Hematopoietic multipotent progenitor cell treated with erythropoietin and hydrocortisone succinate and interleukin-3 and kit ligand, for 4 days (in vitro differentiated cells): Measurements from ENCODE around the gene SNX8.

Experiments used
- DNase-seq: peaks from one replicate; pipeline ENCODE4 v3.0.0-alpha.2; 2015

Gene SNX8

DNA sequence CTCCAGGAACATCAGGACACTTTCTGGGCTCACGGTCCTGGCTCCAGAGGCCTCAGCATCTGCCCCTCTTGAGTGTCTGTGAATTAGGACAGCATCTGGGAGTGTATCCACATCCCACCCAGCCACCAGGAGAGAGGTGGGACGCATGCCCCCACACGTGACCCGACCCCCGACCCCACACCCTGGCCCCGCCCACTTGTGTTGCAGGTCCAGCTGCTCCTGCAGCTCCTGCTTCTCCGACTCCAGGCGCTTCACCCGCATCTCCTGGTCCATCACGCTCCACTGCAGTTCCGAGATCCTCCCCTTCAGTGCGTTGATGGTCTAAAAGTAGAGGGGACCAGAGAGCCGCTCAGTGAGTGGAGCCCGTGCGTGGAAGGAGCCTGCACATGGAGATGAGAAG lies 95.1 kb downstream of the SNX8 start:
- no peak for DNase-seq

DNA sequence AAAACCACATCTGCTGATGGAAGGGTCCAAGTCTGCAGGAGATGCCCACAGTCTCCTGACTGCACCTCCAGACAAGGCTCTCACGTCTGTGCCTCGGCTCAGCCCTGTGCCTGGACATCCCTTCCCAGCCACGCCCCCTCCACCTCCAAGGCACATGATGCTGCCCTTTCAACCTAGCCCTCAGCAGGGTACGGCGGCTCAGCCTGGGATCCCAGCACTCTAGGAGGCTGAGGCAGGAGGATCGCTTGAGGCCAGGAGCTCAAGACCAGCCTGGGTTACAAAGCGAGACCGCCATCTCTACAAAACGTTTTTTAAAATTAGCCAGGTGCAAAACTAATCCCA lies 95.8 kb downstream of the SNX8 start:
- no peak for DNase-seq

DNA sequence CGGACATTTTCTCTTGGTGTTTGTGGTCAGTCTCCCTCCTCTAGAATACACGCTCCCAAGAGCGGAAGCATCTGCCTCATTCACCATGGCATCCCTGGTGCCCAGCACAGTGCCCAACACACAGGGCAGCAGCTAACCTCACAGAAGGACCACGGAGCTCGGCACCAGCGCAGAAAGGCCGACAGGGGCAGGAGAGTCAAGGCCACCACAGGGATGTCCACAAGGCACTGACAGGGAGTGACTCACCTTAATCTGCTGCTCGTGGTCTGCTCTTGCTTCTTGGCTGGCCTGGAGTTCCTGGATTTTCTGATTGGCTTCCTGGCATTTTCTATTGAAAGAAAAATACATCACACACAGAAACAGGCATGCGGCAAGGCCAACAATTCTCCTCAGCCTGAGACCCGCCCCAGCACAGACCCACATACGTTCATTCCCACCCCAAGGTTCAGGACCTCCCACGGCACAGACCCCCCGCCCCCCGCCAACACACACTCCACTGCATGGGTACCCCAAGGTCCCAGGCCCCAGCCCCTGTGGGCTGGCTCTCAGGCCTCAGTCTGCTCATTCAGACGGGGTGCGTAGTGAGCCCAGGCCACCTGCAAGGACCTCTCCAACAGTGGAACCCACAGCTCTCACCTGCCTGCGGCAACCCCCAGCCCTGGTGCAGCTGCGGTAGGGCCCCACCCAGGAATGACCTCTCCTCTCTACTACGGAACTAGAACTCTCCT lies 96.4 kb downstream of the SNX8 start:
- DNase-seq, result no peak

DNA sequence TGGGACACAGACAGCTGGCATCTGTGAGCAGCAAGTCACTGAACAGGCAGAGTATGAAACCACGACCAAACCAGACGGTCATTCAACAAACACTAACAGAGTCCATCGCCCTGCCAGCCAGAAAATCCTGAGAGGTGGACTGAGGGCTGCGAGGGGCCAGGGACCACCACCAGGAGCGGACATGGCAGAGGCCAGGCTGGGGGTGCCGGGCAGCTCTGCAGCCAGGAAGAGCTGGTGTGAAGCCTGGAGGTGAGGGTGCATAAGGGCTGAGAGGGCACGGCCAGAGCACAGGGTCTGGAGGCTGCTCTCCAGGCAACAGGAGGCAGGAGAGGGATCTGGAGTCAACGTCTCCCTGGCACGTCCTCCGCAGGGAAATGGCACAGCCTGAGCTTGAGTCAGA lies 97.0 kb downstream of the SNX8 start:
- no peak for DNase-seq

DNA sequence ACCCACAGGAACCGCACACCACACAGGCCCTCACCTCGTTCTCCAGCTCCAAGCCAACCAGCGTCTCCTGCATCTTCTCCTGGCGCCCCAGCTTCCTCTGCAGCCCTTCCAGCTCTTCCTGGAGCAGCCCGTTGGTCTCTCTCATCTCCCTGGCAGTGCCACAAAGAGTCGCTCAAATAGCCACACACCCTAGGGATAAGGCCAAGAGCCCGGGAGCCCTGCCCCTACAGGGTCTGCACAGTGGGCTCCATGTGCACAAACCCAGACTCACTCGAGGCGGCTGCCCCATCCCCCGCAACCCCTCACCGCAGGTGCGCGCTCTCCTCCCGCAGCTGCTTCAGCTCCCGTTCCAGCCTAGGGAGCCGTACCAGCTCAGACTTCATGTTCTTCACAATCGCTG lies 98.4 kb downstream of the SNX8 start:
- DNase-seq, result no peak

DNA sequence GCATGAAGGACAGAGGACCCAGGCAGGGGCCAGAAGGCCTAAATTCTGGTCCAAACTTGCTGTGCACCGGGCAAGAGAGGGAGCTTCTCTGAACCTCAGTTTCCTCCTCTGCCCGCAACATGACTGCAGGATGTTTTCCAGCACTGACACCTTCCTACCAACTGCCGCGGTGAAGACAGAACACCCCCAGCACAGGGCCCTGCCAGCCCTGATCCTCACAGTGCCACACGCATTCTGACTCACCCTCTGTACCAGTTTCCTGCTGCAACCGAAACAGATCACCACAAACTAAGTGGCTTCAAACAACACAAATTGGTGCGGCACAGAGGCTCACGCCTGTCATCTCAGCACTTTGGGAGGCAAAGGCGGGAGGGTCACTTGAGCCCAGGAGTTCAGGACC lies 99.6 kb downstream of the SNX8 start:
- DNase-seq, result peak; percentile 27

DNA sequence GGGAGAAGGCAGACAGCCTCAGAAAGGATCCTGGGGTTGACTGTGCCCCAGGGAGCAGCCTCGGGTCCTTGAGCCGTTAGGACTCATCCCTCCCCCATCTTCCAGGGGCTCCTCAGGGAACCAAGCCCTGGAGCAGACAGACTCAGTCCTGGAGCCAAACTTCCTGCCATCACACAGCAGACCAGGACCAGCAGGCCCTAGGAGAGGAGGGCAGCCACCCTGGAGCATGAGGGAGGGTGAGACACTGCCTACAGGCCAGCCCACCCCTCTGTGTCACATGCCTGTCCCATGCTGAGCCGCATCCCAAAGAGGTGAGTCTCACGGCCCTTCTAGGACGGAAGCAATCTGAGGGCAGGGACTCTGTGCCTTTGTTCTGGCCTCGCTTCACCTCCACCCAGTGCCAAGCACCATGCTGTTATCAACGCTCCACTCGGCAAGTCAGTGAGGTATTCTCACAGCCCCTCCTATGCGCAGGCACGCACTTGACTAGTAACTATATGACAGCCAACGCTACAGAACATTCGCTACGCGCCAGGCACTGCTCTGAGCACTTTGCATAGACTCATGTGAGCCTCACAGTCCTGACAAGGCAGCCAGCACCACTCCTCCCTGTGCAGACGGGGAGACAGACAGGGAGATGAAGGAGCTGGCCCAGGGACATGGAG lies 100.6 kb downstream of the SNX8 start:
- no peak for DNase-seq

DNA sequence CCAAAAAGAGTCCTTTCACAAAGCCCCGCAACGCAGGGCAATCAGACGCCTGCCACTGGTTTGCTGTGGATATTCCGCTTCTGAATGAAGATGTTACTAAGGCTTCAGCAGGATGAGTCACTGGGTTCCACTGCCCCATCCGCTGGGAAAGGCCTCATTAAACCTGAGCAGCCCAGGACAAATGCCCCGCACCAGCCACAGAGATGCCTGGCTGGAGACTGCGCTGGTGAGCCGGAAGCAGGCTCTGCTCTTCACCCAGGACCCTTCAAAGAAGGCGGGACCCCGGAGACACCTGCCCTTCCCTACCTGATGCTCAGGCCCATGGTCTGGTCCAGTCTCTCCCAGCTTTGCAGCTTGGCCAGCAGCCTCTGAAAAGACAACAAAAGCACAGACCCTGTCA lies 101.3 kb downstream of the SNX8 start:
- DNase-seq, result no peak

DNA sequence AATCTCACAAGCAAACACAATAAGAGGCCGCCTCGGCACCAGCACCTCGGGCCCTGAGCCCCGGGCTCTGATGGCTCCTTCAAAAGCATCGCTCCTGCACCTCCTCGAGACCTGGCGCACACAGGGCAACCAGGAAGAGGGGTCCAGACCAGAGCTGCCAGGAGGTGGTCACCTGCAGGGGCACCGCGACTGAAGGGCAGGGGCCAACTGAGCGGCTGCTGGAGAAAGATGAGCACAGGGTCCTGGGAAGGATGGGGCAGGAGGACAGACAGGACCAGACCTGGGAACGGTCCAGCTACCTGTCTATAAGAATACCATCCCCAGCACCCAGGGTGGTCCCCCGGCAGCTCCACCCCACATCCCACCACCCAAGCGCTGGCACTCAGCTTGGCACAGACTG lies 102.3 kb downstream of the SNX8 start:
- DNase-seq, result no peak

DNA sequence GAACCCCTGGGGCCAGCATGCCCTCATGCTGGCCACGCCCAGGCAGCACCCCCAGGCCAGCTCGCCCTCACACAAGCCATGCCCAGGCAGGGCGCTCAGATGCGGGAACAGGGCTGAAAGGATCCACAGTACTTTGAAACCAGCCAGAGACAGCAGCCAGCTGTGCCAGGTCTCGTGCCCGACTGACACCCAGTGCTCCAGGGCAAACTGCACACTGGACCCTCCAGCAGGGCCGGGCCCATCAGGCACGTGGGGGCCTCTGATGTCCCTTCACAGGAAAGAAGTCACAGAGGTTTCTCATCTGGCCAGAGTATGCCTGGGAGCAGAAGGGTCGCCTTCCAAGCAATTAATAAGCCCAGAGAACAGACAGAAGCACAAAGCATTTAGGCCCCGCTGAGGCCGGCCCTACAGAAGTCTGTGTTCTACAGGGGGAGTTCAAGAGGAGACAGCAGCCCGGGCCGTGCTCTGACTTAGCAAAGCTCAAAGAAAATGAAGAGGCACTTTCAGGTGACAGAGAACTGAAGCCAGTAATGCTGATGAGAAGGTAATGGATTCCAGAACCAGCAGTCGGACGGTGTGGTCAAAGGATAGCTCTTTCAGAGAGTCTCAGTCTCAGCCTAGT lies 102.9 kb downstream of the SNX8 start:
- DNase-seq, result no peak

DNA sequence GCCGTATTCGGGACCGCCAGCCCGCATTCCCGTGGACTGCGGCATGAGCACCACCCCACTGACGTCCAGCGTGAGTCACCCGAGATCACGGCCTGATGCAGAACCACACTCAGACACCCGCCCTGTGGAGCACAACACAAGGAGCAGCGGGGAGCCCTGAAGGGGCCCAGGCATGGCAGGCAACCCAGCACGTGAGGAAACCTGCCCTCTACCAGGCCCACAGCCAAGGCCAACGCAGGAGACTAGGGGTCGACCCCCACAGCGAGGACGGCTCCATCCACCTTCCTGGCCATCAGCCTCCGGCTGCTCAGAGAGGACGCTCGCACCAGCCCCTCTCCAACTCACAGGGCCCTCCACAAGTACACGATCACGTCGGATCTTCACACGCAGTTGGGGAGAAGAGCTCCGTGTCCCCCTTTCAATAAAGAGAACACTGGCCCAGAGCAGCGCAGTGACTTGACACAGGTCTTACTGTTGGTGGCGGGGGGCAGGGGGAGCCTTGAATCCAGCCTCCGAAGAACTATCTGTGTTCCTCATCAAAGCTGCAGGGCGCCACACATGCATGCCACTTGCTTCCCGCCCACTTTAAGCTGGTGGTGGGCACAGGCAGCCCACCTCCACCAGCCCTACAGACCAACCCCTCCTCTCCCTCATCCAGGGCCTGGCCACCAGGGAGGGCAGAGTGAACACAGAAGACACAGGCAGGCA lies 103.5 kb downstream of the SNX8 start:
- DNase-seq, result no peak

DNA sequence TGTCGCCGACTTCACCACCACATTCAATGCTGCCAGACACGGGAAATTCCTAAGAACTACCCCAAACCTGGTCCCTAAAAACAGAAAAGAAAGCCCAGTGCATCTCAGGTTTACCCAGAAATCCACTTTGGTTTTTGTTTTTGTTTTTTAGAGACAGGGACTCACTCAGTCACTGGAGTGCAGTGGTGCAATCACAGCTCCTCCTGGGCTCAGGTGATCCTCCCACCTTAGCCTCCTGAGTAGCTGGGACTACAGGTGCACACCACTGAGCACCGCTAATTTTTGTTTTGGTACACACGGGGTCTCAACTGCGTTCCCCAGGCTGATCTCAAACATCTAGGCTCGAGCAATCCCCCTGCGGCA lies 104.3 kb downstream of the SNX8 start:
- no peak for DNase-seq

DNA sequence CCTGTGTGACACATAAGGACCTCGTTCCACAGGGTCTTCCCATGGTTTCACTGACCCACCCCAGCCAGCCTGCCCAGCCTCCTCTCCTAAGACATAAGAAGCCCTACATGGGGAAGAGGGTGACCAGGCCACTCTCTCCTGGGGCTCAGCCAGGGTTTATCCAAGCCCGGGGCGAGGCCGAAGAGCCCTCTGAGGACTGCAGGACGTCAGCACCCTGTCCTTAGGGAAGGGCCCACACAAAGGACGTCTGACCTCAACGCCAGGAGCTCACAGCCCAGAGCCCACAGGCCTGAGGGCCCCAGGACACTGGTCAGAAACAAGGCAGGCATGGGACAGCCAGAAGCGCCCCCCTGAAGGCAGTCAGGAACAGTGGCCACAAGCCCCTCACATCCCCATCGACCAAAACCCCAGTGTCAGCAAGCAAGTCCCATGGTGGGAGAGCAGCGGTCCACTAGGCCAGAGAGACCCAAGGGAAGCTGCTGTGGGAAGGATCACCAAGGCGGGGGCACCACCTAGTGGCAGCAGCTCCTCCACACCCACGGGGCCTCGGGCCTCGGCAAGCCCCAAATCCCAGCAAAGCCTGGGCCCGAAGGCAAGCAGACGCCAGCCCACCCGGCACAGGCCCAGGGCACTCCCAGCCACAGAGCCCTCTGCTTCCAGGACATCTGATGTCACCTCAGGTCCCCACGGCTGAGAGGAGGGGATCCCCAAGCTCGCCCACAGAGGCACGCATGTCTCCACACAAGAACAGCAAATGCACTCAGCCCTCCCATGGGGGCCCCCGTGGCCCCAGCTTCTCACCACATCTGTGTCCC lies 104.9 kb downstream of the SNX8 start:
- DNase-seq, result peak; percentile 72

DNA sequence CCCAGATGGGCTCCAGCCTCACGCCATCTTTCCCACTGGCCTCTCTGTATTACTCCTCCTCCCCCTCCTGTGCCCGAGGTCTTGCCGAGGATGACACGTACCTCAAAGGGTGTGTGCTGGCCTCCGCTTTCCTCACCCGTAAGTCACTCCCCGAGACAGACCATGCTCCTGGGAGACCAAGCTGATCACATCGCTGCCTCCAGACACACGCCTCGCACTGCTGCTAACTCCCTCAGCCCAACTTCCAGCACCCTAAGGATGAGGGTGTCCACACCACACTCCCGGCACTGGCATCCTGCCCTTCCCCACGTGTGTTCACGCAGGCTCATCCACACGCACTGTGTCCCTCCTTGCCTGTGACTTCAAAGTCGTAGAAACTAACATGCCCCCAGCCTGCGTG lies 105.5 kb downstream of the SNX8 start:
- DNase-seq, result no peak

DNA sequence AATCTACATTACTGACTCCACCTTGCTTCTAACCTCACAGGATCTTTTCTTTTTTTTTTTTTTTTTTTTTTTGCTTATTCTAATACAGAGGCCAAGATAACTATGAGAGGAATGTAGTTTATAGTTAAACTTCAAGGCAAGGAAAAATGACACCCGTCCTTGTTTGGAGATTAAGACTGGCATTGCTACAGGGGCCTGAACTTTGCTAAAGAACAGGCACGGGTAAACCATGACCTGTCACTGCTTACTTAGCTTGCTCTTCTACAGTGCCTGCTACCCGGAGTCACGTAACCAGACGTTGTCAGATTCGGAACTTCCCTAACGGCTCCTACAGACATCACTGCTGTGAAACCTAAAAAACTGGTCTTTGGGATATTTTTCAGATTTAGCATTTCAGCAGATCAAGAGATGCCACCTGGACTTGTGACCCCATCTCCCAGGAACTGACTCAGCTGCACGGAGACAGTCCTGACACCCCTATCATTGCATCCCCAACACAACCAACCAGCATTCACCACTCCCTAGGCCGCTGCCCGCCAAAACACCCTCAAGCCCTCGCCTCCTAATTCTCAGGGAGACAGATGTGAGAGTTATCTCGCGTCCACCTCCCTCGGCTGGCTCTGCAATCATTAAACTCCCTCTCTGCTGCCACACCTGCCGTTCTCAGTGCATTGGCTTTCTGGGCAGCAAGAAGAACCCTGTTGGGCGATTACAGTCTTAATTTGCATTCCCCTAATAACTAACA lies 109.0 kb downstream of the SNX8 start:
- no peak for DNase-seq

DNA sequence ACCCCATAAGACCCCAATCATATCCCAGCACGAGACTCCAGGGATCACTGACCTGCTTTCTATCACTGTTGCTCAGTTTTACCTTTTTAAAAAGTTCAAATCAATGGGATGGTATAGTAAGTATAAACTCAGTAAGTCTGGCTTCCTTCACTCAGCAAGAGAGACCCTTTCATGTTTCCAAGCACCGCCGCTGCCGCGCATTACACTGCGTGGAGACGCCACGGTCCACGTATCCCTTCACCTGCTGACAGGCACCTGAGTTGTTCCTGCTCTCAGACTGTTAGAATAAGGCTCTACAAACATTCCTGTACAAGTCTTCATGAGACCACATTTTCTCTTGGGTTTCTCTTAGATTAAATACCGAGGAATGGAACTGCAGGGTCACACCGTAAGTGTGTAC lies 109.8 kb downstream of the SNX8 start:
- DNase-seq, result no peak

DNA sequence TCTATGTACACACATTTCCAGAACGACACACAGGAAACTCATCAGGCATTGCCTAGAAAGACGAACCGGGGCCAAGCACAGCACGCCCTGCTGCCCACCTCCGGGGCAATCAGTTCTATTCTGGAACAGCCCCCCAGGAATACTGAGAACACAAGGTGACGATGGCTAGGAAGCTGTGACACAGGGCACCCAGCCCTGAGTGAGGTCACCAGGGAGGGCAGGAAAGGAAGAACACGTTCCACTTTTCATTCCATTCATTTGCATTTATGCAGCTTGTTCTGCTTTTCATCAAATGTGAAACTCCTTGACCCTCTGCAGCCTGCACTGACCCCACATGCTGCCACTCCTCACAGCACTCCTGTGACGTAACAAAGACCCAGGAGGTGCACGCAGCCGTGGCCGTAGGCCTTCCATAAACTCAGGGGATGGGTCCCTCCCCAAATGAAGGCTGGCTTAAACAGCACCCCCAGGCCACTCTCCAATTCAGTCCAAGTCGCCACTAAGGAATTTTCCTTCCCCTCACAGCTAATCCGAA lies 110.4 kb downstream of the SNX8 start:
- no peak for DNase-seq

DNA sequence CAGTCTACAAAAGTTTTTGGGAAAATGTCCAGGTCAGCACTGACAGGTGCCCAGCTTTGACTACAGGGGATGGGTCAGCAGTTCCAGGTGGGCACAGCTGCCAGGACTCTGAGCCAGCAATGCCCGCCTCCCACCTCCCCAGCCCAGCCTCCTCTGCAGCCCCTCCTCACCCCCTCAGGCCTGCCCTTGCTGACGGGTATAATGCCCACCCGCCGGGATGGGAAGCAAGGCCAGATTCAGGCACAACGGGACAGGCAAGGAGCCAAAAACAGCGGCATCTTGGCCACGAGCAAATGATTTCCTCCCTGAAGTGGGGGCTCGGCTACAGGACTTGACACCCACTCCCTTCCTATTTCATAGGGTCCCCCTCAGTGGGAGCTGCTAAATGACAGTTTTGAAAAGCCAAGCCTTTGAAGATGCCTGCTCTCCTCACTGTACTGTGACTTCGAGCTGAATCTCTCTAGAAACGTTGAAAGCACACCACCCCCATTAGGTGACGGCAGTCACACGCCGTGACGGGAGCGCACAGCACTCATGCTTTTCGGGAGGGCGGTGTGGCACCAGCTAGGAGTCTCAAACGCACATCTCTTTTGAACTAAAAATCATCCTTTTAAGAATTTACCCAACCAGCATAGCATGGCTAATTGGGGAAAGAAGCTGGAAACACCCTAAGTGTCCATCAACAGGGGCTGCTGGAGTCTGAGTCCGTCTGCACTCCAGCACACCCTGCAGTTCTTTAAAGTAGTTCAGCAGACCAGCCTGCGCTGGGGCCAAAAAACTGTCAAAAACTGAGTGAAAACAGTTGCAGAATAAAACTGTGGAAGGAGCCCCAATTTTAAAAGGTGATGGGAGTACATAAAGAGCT lies 111.1 kb downstream of the SNX8 start:
- no peak for DNase-seq

DNA sequence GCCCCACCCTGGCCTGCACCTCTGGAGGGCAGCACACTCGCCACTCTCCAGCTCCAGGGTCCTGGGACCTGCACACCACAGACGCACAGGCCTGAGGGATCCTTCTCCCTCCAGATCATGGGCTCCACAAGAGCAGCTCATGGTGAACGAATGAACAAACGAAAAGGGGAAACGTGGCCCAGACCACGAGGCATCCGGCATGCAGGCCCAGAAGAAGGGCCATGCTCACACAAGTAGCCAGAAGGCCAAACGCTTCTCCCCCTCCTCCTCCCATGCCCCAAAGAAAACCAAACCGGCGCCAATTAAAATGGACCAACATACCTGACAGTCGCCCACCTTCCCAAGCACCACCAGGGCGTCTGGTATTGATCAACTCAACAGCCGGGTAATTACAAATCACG lies 111.9 kb downstream of the SNX8 start:
- DNase-seq, result no peak
